22Rv1 (cell line): ENCODE data around the gene RBM19.

Source experiments
- H3K27ac ChIP-seq: fragments of 450-650 bp; 2 replicates; pipeline ENCODE4 v1.5.1; 2017
- ZFX ChIP-seq: fragments of 450-650 bp; IDR thresholded peaks from 2 replicates; pipeline ENCODE4 v1.6.1; 2017; ENCODE audit warnings: antibody characterized with exemption, borderline replicate concordance
- TF ChIP-seq, protein P1 (sequence below): fragments of 450-650 bp; IDR thresholded peaks from 2 replicates; pipeline ENCODE4 v1.5.1; 2017; ENCODE audit warnings: mild to moderate bottlenecking

Gene RBM19

DNA sequence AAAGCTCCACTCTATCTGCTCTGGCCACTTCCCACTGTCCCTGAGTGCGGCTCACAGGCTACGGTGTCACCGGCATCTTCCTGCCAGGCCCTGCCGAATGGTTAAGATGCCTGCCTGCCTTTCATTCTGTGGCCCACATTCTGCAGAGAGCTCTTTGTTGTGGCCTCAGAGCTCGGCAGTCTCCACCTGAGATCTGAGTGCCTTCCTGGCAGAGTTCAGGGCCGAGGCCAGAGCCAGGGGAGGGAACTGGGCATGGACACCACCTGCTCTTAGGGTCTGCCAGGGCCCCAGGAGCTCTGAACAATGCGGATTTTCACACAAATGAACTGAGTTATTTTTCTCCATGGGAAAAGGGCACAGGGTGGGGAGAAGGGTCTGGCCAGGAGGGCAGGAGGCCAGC lies 127.2 kb downstream of the RBM19 start:
- TF ChIP-seq, protein P1, sequence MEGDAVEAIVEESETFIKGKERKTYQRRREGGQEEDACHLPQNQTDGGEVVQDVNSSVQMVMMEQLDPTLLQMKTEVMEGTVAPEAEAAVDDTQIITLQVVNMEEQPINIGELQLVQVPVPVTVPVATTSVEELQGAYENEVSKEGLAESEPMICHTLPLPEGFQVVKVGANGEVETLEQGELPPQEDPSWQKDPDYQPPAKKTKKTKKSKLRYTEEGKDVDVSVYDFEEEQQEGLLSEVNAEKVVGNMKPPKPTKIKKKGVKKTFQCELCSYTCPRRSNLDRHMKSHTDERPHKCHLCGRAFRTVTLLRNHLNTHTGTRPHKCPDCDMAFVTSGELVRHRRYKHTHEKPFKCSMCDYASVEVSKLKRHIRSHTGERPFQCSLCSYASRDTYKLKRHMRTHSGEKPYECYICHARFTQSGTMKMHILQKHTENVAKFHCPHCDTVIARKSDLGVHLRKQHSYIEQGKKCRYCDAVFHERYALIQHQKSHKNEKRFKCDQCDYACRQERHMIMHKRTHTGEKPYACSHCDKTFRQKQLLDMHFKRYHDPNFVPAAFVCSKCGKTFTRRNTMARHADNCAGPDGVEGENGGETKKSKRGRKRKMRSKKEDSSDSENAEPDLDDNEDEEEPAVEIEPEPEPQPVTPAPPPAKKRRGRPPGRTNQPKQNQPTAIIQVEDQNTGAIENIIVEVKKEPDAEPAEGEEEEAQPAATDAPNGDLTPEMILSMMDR = no peak
- TF ChIP-seq ZFX = no peak
- no peak overlapping the region for H3K27ac ChIP-seq

DNA sequence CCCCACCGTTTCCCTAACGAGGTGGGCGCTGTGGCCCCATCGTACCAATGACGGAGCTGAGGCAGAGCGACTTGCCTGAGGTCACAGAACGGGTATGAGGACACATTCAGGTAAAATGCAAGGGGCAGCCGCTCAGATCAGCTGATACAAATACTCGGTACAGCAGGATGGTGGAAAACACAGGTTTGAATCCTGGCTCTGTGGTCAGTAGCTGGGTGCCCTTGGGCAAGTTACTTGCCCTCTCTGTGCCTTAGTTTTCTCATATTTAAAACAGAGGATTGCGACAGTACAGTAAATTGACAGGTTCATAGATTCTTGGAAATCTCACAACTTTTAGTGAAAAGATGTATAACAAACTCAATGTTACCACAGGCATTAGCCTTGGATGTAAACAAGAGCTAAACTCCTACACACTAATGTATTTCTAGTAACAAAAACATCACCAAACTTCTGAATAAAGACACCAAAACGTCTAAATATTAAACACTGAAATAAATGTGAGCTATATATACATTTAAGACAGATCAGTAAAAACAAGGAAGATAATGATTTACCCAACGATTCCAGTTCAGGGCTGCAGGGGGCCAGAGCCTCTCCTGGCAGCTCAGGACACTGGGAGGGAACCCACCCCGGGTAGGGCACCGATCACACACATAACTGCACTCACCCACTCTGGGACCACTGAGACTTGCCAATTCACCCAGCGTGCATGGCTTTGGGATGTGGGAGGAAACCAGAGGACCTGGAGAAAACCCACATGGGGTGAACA lies 128.4 kb downstream of the RBM19 start:
- no peak overlapping the region for H3K27ac ChIP-seq
- TF ChIP-seq ZFX = no peak
- TF ChIP-seq, protein P1 = peak; percentile 32

DNA sequence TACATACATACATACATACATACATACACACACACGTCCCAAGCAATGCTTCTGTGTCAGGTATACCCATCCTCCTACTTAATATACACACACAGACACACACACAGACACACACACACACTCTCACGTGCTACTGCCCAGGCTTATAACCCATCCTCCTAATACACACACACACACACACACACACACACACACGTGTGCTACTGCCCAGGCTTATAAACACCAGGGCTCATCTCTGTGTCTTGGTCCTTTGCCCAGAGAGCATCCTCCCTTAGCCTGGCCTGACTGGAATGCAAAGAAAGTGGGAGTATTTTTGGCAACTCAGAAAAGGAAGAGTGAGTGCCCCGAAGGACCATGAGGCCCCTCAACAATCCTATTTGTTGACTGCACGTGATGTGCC lies 129.0 kb downstream of the RBM19 start:
- no peak overlapping the region for H3K27ac ChIP-seq
- TF ChIP-seq, protein P1 = no peak
- no peak for TF ChIP-seq ZFX

DNA sequence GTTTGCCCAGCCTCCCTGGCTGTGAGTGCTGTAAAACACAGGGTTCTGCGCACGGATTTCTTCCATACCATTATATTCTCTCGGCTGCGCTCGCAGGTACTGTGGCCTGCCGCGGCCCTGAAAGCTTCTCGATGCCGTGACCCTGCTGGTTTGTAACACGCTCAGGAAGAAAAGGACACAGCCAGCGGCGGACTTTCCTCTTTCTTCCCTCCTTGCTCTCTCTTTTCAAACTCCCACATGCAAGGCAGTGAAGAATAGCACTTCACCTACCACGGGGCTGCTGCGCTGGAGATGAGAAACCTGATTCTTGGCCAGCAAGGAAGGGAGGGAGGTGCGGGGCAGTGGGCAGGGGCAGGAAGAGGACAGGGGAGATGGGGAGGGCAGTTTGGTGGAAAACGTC lies 130.2 kb downstream of the RBM19 start:
- TF ChIP-seq ZFX = no peak
- TF ChIP-seq, protein P1 = no peak
- no peak overlapping the region for H3K27ac ChIP-seq

DNA sequence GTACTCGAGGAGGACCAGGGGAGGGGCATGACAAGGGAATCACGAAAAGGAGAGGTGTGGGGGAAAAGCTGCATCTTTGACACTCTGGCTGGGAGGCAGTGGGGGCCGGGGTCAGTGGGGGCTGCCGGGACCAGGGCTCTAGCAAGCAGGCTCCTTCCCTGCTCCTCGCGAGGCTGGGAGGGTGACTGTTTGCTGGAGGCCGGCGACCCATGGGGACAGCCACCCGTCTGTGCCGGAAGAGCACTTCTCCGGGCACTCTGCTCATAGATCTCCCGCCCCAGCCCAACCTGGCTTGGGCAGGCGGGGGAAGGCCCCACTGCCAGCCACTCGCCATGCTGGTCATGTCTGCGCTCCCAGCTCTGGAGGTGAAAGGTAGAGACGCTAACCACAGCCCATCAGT lies 130.7 kb downstream of the RBM19 start:
- TF ChIP-seq, protein P1 = no peak
- no peak for TF ChIP-seq ZFX
- no peak overlapping the region for H3K27ac ChIP-seq

DNA sequence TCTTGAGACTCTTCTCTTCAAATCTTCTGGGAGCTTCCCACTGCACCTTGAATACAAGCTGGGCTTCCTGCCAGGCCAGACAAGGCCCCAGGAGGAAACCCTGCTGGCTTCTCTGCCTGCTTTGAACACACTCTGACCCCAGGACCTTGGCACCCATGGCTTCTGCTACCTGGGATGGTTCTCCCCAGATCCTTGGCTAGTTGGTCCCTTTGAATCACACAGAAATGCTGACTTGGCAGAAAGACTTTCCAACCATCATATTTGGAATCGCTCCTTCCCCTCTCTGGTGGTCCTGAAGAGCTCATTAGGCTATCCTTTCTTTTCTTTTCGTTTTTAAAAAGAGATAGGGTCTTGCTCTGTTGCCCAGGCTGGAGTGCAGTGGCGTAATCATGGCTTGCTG lies 132.7 kb downstream of the RBM19 start:
- no peak overlapping the region for H3K27ac ChIP-seq
- TF ChIP-seq, protein P1 = no peak
- no peak for TF ChIP-seq ZFX

DNA sequence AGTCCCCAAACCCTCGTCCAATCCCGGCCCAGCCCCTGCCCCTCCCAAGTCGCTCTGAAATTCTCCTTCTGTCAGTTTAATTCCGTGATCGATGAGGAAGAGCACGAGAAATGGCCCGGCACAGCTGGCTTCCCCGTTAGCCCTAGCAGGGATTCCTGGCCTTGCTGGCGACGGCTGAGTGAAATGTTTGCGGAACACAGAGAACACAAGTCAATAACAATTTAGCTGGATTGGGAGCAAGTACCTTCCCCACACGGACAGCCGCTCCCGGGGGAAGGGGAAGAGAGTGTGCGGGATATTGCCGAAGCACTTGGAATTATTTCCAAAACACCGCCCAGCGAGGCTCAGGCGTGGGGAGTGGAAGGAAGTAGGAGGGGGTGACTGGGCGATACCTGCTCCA lies 134.6 kb downstream of the RBM19 start:
- no peak overlapping the region for H3K27ac ChIP-seq
- TF ChIP-seq, protein P1 = no peak
- TF ChIP-seq ZFX = no peak
